Measurements from ENCODE around the gene YY1.

GRCh38 chr14:100325231-100325632 lies 86.3 kb downstream of the YY1 start:
- TF ChIP-seq, protein P1, sequence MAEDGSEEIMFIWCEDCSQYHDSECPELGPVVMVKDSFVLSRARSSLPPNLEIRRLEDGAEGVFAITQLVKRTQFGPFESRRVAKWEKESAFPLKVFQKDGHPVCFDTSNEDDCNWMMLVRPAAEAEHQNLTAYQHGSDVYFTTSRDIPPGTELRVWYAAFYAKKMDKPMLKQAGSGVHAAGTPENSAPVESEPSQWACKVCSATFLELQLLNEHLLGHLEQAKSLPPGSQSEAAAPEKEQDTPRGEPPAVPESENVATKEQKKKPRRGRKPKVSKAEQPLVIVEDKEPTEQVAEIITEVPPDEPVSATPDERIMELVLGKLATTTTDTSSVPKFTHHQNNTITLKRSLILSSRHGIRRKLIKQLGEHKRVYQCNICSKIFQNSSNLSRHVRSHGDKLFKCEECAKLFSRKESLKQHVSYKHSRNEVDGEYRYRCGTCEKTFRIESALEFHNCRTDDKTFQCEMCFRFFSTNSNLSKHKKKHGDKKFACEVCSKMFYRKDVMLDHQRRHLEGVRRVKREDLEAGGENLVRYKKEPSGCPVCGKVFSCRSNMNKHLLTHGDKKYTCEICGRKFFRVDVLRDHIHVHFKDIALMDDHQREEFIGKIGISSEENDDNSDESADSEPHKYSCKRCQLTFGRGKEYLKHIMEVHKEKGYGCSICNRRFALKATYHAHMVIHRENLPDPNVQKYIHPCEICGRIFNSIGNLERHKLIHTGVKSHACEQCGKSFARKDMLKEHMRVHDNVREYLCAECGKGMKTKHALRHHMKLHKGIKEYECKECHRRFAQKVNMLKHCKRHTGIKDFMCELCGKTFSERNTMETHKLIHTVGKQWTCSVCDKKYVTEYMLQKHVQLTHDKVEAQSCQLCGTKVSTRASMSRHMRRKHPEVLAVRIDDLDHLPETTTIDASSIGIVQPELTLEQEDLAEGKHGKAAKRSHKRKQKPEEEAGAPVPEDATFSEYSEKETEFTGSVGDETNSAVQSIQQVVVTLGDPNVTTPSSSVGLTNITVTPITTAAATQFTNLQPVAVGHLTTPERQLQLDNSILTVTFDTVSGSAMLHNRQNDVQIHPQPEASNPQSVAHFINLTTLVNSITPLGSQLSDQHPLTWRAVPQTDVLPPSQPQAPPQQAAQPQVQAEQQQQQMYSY (CRISPR knock-in tag; IDR thresholded peaks at IDR 0.05) = no peak
- TF ChIP-seq EMX1 (CRISPR knock-in tag; IDR thresholded peaks at IDR 0.05) (no peak), CTCF (IDR thresholded peaks at IDR 0.05) (no peak), TP53 (CRISPR knock-in tag; IDR thresholded peaks at IDR 0.05) (no peak), GRHL2 (CRISPR knock-in tag; IDR thresholded peaks at IDR 0.05; ENCODE audit: insufficient replicate concordance, severe bottlenecking) (no peak), ZNF121 (CRISPR knock-in tag; IDR thresholded peaks at IDR 0.05) (no peak)
- TF ChIP-seq, protein P2, sequence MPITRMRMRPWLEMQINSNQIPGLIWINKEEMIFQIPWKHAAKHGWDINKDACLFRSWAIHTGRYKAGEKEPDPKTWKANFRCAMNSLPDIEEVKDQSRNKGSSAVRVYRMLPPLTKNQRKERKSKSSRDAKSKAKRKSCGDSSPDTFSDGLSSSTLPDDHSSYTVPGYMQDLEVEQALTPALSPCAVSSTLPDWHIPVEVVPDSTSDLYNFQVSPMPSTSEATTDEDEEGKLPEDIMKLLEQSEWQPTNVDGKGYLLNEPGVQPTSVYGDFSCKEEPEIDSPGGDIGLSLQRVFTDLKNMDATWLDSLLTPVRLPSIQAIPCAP (CRISPR knock-in tag; IDR thresholded peaks at IDR 0.05) = no peak
- TF ChIP-seq, protein P3, sequence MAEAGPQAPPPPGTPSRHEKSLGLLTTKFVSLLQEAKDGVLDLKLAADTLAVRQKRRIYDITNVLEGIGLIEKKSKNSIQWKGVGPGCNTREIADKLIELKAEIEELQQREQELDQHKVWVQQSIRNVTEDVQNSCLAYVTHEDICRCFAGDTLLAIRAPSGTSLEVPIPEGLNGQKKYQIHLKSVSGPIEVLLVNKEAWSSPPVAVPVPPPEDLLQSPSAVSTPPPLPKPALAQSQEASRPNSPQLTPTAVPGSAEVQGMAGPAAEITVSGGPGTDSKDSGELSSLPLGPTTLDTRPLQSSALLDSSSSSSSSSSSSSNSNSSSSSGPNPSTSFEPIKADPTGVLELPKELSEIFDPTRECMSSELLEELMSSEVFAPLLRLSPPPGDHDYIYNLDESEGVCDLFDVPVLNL (CRISPR knock-in tag; IDR thresholded peaks at IDR 0.05; ENCODE audit: borderline replicate concordance, low read depth) = no peak
